ENCODE measurements around the gene PLCB1.

DNA sequence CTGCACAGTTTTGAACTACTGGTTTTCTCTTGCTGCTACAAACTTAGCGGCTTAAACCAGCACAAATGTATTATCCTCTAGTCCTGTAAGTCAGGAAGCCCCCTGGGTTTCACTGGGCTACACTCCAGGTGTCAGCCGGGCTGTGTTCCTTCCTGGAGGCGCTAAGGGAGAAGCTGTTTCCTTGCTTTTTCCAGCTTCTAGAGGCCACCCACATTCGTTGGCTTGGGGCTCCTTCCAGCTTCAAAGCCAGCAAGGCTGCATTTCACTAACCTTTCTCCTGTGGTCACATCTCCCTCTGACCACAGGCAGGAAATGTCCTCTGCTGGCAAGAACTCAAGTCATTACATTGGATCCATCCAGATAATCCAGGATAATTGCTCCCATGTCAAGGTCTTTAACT, 586.2 kb downstream of the PLCB1 start:
- TF ChIP-seq, protein P1, sequence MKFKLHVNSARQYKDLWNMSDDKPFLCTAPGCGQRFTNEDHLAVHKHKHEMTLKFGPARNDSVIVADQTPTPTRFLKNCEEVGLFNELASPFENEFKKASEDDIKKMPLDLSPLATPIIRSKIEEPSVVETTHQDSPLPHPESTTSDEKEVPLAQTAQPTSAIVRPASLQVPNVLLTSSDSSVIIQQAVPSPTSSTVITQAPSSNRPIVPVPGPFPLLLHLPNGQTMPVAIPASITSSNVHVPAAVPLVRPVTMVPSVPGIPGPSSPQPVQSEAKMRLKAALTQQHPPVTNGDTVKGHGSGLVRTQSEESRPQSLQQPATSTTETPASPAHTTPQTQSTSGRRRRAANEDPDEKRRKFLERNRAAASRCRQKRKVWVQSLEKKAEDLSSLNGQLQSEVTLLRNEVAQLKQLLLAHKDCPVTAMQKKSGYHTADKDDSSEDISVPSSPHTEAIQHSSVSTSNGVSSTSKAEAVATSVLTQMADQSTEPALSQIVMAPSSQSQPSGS (CRISPR knock-in tag; IDR thresholded peaks at IDR 0.05; ENCODE audit: borderline replicate concordance, low read depth) = no peak
- TF ChIP-seq NFATC4 (CRISPR knock-in tag; IDR thresholded peaks at IDR 0.05) = no peak
- TF ChIP-seq, protein P2, sequence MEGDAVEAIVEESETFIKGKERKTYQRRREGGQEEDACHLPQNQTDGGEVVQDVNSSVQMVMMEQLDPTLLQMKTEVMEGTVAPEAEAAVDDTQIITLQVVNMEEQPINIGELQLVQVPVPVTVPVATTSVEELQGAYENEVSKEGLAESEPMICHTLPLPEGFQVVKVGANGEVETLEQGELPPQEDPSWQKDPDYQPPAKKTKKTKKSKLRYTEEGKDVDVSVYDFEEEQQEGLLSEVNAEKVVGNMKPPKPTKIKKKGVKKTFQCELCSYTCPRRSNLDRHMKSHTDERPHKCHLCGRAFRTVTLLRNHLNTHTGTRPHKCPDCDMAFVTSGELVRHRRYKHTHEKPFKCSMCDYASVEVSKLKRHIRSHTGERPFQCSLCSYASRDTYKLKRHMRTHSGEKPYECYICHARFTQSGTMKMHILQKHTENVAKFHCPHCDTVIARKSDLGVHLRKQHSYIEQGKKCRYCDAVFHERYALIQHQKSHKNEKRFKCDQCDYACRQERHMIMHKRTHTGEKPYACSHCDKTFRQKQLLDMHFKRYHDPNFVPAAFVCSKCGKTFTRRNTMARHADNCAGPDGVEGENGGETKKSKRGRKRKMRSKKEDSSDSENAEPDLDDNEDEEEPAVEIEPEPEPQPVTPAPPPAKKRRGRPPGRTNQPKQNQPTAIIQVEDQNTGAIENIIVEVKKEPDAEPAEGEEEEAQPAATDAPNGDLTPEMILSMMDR (IDR thresholded peaks at IDR 0.05) = no peak
- no peak for TF ChIP-seq PRRX2 (CRISPR knock-in tag; IDR thresholded peaks at IDR 0.05)
- no peak for TF ChIP-seq ELF4 (CRISPR knock-in tag; IDR thresholded peaks at IDR 0.05; ENCODE audit: low read depth)
- no peak for TF ChIP-seq SOX15 (CRISPR knock-in tag; IDR thresholded peaks at IDR 0.05)
- TF ChIP-seq MYBL2 (CRISPR knock-in tag; IDR thresholded peaks at IDR 0.05) = no peak
- no peak for TF ChIP-seq ZNF317 (CRISPR knock-in tag; IDR thresholded peaks at IDR 0.05; ENCODE audit: borderline replicate concordance, low read depth)
- TF ChIP-seq TEAD4 (CRISPR knock-in tag; IDR thresholded peaks at IDR 0.05) = no peak
- no peak for TF ChIP-seq GRHL2 (CRISPR knock-in tag; IDR thresholded peaks at IDR 0.05; ENCODE audit: insufficient replicate concordance, severe bottlenecking)
- TF ChIP-seq, protein P3, sequence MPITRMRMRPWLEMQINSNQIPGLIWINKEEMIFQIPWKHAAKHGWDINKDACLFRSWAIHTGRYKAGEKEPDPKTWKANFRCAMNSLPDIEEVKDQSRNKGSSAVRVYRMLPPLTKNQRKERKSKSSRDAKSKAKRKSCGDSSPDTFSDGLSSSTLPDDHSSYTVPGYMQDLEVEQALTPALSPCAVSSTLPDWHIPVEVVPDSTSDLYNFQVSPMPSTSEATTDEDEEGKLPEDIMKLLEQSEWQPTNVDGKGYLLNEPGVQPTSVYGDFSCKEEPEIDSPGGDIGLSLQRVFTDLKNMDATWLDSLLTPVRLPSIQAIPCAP (CRISPR knock-in tag; IDR thresholded peaks at IDR 0.05) = no peak
- TF ChIP-seq, protein P4, sequence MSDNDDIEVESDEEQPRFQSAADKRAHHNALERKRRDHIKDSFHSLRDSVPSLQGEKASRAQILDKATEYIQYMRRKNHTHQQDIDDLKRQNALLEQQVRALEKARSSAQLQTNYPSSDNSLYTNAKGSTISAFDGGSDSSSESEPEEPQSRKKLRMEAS (CRISPR knock-in tag; IDR thresholded peaks at IDR 0.05) = no peak
- TF ChIP-seq, protein P5, sequence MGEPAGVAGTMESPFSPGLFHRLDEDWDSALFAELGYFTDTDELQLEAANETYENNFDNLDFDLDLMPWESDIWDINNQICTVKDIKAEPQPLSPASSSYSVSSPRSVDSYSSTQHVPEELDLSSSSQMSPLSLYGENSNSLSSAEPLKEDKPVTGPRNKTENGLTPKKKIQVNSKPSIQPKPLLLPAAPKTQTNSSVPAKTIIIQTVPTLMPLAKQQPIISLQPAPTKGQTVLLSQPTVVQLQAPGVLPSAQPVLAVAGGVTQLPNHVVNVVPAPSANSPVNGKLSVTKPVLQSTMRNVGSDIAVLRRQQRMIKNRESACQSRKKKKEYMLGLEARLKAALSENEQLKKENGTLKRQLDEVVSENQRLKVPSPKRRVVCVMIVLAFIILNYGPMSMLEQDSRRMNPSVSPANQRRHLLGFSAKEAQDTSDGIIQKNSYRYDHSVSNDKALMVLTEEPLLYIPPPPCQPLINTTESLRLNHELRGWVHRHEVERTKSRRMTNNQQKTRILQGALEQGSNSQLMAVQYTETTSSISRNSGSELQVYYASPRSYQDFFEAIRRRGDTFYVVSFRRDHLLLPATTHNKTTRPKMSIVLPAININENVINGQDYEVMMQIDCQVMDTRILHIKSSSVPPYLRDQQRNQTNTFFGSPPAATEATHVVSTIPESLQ (CRISPR knock-in tag; IDR thresholded peaks at IDR 0.05) = no peak

All from WTC11 (cell line).